Activated T-helper 2 cell treated with anti-CD3 and anti-CD28 coated beads, Interferon-gamma antibody, Interleukin-2, Interleukin-4, amounts not matched to agents 10 μg/mL and 5 μg/mL and 100 μg/mL, durations not matched to agents 14 hours and 24 hours and 36 hours (primary cell): Measurements from ENCODE around the gene PDE8B. TPM values are rescaled to one million over a fixed set of nuclear protein-coding genes. Genes with fewer than 3 reads are reported as not detected.

Source experiments
- DNase-seq: peaks from one replicate; pipeline ENCODE4 v3.0.0; 2021; ENCODE audit warnings: low spot score
- H3K27ac Mint-ChIP-seq: one replicate; pipeline ENCODE4 v1.8.0; 2021; ENCODE audit warnings: mixed read lengths
- H3K27me3 Mint-ChIP-seq: one replicate; pipeline ENCODE4 v1.8.0; 2021; ENCODE audit warnings: low read depth, mixed read lengths
- H3K36me3 Mint-ChIP-seq: one replicate; pipeline ENCODE4 v1.8.0; 2021; ENCODE audit warnings: low read depth, mixed read lengths
- H3K4me1 Mint-ChIP-seq: one replicate; pipeline ENCODE4 v1.8.0; 2021; ENCODE audit warnings: low read depth, mixed read lengths
- H3K4me3 Mint-ChIP-seq: one replicate; pipeline ENCODE4 v1.8.0; 2021; ENCODE audit warnings: low read depth, mild to moderate bottlenecking, moderate library complexity, mixed read lengths
- H3K9me3 Mint-ChIP-seq: one replicate; pipeline ENCODE4 v1.8.0; 2021; ENCODE audit warnings: mixed read lengths
- intact Hi-C: fragments of 100-400 bp; cut with micrococcal nuclease; formaldehyde crosslinking; loops from one replicate; pipeline ENCODE4 v1.15.1; 2023
- total RNA-seq: library from RNA; stranded (reverse); gene quantifications from 2 replicates; pipeline ENCODE4 v1.2.3, GENCODE V29; 2022

Gene PDE8B
- total RNA-seq, 1 donor from 2014 or later = 0.05 TPM

DNA sequence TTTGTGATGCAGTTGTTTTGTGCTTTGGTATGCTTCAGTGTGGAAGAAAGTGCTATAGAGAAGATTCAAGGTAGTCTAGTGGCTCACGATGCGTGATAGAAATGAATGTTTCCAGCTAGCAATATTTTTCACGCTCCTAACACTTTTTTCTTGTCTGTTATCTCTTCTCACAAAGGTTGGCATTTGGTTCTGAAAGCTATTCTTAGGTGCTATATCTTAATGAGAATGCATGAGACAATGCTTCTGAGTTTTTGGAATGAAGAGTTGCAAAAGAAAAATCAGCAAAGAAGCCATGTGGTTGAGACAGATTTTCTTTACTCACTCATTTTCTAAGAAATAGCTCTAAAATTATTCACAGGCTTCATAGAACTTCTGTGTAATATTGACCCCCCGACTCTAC, 122.6 kb downstream of the PDE8B start:
- H3K9me3 Mint-ChIP-seq = no peaks in the 10 kb centered on the region
- DNase-seq = no peak
- intact Hi-C loops = no loop called here
- no peak overlapping the region for H3K4me3 Mint-ChIP-seq
- no peaks in the 10 kb centered on the region for H3K36me3 Mint-ChIP-seq
- peaks cover 29% of the 10 kb centered on the region for H3K4me1 Mint-ChIP-seq
- H3K27ac Mint-ChIP-seq = no peak overlapping the region
- H3K27me3 Mint-ChIP-seq = peaks cover 7% of the 10 kb centered on the region

DNA sequence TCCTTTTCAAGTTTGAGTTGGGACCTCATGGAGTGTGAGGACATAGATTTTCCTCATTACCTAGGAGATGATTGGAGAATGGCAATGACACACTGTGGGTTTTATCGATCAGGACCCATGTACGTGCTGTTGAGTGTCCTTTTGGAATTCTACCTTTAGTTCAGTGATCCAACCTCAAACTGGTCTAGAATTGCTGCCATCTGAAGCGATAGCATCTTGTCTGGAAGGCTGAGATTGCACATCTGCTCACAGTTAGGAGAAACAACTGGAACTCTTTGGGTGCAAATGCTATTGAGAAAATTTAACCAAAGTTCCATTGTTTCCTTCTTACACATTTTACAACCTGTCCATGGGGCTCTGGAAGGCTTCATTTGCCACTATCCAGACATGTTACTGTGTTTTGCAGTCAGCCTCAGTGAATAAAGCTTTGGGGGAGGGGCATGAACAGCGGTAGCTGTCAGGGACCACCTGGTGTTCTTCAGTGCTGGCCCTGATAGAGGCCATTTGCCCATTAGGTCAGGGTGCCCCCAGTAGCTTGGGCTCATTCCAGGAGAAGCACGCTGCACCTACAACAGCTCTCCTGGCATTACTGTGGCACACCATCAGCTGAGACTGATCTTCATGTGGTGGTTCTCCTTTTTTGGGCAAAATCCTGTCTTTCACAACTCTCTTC, 123.1 kb downstream of the PDE8B start:
- Mint-ChIP-seq H3K4me3 (no peak overlapping the region), H3K27me3 (peaks cover 7% of the 10 kb centered on the region), H3K4me1 (peaks cover 24% of the 10 kb centered on the region), H3K9me3 (no peaks in the 10 kb centered on the region), H3K36me3 (no peaks in the 10 kb centered on the region), H3K27ac (no peak overlapping the region)
- intact Hi-C loops = no loop called here
- no peak for DNase-seq

DNA sequence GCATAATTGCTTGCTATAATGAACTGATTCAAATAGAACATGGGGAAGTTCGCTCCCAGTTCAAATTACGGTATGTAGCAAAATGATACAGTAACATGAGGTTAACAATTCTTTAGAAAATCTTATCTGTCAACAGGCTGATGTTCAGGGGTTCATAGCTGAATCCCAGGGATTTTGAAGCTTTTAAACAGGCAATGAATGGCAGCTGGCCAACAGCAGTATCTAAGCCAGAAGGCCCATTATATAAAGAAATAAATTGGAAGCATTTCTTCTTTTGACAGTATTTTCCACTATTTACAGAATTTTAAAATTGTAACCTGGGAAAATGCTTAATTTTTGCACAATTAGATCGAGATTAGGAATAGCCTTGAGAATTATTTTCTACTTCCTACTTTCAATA, 126.8 kb downstream of the PDE8B start:
- Mint-ChIP-seq H3K27ac (no peak overlapping the region), H3K27me3 (peaks cover 8% of the 10 kb centered on the region), H3K4me3 (no peak overlapping the region), H3K9me3 (no peaks in the 10 kb centered on the region), H3K36me3 (no peaks in the 10 kb centered on the region), H3K4me1 (peaks cover 1% of the 10 kb centered on the region)
- intact Hi-C loops = no loop called here
- no peak for DNase-seq

- DNase-seq = no peak
- Mint-ChIP-seq H3K36me3 (no peaks in the 10 kb centered on the region), H3K27ac (no peak overlapping the region), H3K4me1 (peaks cover 1% of the 10 kb centered on the region), H3K9me3 (no peaks in the 10 kb centered on the region), H3K4me3 (no peak overlapping the region), H3K27me3 (peaks cover 11% of the 10 kb centered on the region)
- intact Hi-C loops = no loop called here
Measured at GRCh38 chr5:77337686-77338085, 127.2 kb downstream of the PDE8B start.

- Mint-ChIP-seq H3K4me1 (no peaks in the 10 kb centered on the region), H3K27me3 (peaks cover 8% of the 10 kb centered on the region), H3K36me3 (no peaks in the 10 kb centered on the region), H3K9me3 (no peaks in the 10 kb centered on the region), H3K27ac (no peak overlapping the region), H3K4me3 (no peak overlapping the region)
- DNase-seq = no peak
- intact Hi-C loops = no loop called here
Measured at GRCh38 chr5:77339337-77339890, 128.9 kb downstream of the PDE8B start.

DNA sequence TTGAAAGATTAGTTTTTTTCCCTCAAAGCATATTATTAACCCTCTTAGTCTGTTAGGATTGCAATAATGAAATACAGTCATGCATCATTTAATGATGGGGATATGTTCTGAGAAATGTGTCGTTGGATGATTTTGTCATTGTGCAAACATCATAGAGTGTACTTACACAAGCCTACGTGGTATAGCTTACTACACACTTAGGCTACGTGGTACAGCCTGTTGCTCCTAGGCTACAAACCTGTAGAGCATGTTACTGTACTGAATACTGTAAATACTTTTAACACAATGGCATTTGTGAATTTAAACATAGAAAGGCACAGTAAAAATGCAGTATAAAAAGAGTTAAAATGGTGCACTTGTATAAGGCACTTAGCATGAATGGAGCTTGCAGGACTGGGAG, 132.7 kb downstream of the PDE8B start:
- H3K4me1 Mint-ChIP-seq = no peaks in the 10 kb centered on the region
- no peak overlapping the region for H3K27ac Mint-ChIP-seq
- intact Hi-C loops = no loop called here
- H3K27me3 Mint-ChIP-seq = peaks cover 10% of the 10 kb centered on the region
- no peak for DNase-seq
- H3K36me3 Mint-ChIP-seq = no peaks in the 10 kb centered on the region
- no peak overlapping the region for H3K4me3 Mint-ChIP-seq
- H3K9me3 Mint-ChIP-seq = no peaks in the 10 kb centered on the region

DNA sequence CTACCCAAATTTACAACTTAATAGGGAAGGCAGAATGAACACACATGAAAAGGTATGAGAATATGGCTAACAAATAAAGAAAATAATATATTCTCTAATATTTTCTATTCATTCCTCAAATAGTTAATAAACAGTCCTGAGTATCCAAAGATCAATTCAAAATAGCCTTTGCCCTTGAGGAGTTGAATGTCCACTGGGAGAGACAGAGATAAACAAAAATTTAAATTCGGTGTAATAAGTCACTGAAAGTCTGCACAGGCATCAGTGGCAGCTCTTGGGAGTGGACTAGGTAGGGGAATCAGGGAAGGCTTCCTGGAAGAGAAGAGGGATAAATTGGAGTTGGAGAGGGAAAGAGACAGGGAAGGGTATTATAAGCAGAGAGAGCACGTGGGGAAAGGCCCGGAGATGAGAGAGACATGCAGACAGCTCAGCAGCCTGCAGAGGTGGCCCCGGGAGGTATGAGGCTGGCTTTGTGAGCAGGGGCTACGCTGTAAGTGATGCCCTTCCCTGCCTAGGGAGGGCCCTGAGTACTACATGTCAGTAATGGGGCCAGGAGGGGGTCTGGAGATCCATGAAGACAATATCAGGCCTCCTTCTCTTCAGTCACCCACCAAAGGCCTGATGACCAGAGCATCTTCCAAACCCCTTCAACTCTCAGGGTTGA, 137.1 kb downstream of the PDE8B start:
- DNase-seq = no peak
- Mint-ChIP-seq H3K4me1 (no peaks in the 10 kb centered on the region), H3K36me3 (no peaks in the 10 kb centered on the region), H3K4me3 (no peak overlapping the region), H3K27me3 (peaks cover 6% of the 10 kb centered on the region), H3K9me3 (no peaks in the 10 kb centered on the region), H3K27ac (no peak overlapping the region)
- intact Hi-C loops = no loop called here

DNA sequence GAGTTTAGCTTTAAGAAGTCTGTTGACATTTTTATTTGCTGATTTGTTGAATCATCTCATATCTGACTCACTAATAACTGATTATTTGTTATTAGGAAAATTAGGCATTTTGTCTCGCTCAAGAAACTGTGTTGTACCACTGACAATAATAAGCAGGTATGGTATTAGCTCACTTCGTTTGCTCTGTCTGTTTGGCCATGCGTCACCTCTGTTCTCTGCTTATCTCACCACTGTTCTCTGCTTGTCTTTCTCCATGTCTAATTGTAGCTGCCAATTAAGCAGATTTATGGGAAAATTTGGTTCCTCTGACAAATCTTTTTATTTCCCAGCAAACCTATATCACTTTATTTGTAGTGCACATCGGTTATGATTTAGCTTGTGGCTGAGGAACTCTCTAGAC, 142.8 kb downstream of the PDE8B start:
- Mint-ChIP-seq H3K4me3 (no peak overlapping the region), H3K27me3 (peaks cover 2% of the 10 kb centered on the region), H3K9me3 (no peaks in the 10 kb centered on the region), H3K36me3 (no peaks in the 10 kb centered on the region), H3K4me1 (peaks cover 22% of the 10 kb centered on the region), H3K27ac (no peak overlapping the region)
- intact Hi-C loops = no loop called here
- no peak for DNase-seq

GRCh38 chr5:77354454-77354853, 144.0 kb downstream of the PDE8B start:
- H3K4me3 Mint-ChIP-seq = no peak overlapping the region
- intact Hi-C loops = no loop called here
- H3K27ac Mint-ChIP-seq = no peak overlapping the region
- no peaks in the 10 kb centered on the region for H3K9me3 Mint-ChIP-seq
- no peak for DNase-seq
- H3K27me3 Mint-ChIP-seq = peaks cover 2% of the 10 kb centered on the region
- H3K36me3 Mint-ChIP-seq = no peaks in the 10 kb centered on the region
- peaks cover 26% of the 10 kb centered on the region for H3K4me1 Mint-ChIP-seq

- H3K9me3 Mint-ChIP-seq = no peaks in the 10 kb centered on the region
- H3K36me3 Mint-ChIP-seq = no peaks in the 10 kb centered on the region
- H3K27me3 Mint-ChIP-seq = peaks cover 2% of the 10 kb centered on the region
- H3K27ac Mint-ChIP-seq = no peak overlapping the region
- H3K4me3 Mint-ChIP-seq = no peak overlapping the region
- DNase-seq = no peak
- intact Hi-C loops = no loop called here
- peaks cover 26% of the 10 kb centered on the region for H3K4me1 Mint-ChIP-seq
Measured at GRCh38 chr5:77355080-77355479, 144.6 kb downstream of the PDE8B start.

GRCh38 chr5:77355751-77356150, 145.3 kb downstream of the PDE8B start:
- no peaks in the 10 kb centered on the region for H3K27me3 Mint-ChIP-seq
- no peaks in the 10 kb centered on the region for H3K9me3 Mint-ChIP-seq
- H3K4me1 Mint-ChIP-seq = peaks cover 26% of the 10 kb centered on the region
- no peak for DNase-seq
- intact Hi-C loops = loop anchor here (1.0 kb wide), 3 partner anchors 24 to 42 kb away; no protein-coding TSS in a partner anchor
- no peak overlapping the region for H3K4me3 Mint-ChIP-seq
- H3K36me3 Mint-ChIP-seq = no peaks in the 10 kb centered on the region
- H3K27ac Mint-ChIP-seq = no peak overlapping the region

- intact Hi-C loops = loop anchor here (1.0 kb wide), 3 partner anchors 23 to 41 kb away; no protein-coding TSS in a partner anchor
- no peaks in the 10 kb centered on the region for H3K36me3 Mint-ChIP-seq
- H3K27ac Mint-ChIP-seq = peak overlapping the region; percentile 16
- H3K9me3 Mint-ChIP-seq = no peaks in the 10 kb centered on the region
- peaks cover 26% of the 10 kb centered on the region for H3K4me1 Mint-ChIP-seq
- no peak overlapping the region for H3K4me3 Mint-ChIP-seq
- peak; percentile 27 for DNase-seq
- H3K27me3 Mint-ChIP-seq = no peaks in the 10 kb centered on the region
Measured at GRCh38 chr5:77356740-77357139, 146.3 kb downstream of the PDE8B start.
